ENCODE results near the gene LNX1. TPM values are rescaled to one million over a fixed set of nuclear protein-coding genes. Genes with fewer than 3 reads are reported as not detected.
"Not testable (repeated sequence)": the region's sequence is repeated elsewhere in the genome, so short reads cannot be mapped to it uniquely, and the experiment has no call there.

The LNX1 gene
- total RNA-seq, 1 experiment from 2014 or later: 5.0 TPM

- DNase-seq (ENCODE audit: low read depth): no peak
Observed at GRCh38 chr4:53465281-53465680, 126.0 kb downstream of the LNX1 start.

- DNase-seq (ENCODE audit: low read depth): no peak
Observed at GRCh38 chr4:53463340-53463739, 127.9 kb downstream of the LNX1 start.

DNA sequence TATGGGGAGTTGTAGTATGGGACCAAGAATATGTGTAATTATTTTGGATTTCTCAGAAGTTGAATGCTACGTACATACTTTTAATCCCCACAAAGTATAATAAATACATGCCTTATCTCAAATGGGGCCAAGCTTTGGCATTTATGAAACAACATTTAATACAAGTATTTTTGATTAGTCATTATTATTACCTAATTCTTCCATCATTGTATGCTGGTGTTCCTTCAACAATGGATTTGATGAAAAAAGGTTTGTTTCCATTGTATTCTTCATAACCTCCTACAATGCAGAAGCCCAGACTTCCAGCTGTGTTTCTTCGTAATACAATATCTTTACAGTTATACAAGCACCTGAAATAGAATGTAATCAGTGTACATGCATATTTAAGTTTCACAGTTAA, 130.0 kb downstream of the LNX1 start:
- DNase-seq (ENCODE audit: low read depth): no peak

- DNase-seq (ENCODE audit: low read depth): peak; percentile 27
Observed at GRCh38 chr4:53459548-53459947, 131.7 kb downstream of the LNX1 start.

GRCh38 chr4:53456178-53456577, 135.1 kb downstream of the LNX1 start:
- no peak for DNase-seq (ENCODE audit: low read depth)

DNA sequence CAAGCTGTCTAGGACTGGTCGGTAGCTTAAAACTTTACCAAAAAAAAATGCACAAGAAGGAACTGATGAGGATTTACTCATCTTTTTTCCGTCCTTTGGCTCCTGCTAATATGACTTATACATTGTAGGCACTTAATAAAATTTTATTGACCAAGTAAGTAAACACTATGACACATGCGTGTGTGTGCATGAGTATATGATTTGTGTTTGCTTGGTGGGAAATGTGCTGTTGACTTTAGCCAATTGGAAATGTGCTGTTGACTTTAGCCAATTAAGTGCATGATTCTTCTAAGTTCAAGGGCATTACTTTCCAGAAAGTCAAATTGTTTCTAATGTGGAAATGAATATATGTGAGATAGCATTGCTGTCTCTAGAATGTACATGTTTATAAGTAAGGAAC, 135.5 kb downstream of the LNX1 start:
- DNase-seq (ENCODE audit: low read depth): no peak

DNA sequence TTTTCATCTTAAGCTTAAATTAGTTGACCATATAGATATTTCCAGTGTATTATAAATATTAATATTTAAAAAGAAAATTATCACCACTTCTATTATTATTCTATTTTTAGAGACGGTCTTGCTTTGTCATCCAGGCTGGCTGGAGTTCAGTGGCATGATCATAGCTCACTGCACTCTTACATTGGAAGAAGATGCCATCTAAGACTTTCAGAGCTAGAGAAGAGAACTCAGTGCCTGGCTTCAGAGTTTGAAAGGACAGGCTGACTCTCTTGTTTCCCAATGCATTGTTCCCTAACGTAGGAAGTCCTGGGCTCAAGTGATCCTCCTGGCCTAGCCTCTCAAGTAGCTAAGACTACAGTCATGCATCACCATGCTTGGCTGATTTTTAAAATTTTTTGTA, 137.9 kb downstream of the LNX1 start:
- DNase-seq (ENCODE audit: low read depth): no peak

GRCh38 chr4:53450773-53451172, 140.5 kb downstream of the LNX1 start:
- no peak for DNase-seq (ENCODE audit: low read depth)

DNA sequence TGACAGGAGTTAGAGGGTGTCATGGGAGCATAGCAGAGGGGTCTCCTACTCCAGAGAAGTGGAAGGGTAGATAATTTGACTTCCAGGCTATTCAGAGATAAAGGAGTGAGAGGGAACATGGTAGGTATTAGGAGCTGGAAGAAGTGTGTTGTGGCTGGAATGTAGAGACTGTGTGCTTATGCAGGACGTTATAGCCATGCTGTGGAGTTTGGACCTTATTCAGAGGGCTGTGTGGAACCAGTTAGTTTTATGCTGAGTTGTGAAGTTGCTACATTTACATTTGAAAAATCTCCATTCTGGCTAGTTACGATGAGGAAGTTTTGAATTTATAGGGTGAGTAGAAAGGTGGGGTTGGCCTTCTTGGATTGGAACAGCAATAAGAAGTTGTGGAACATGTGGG, 146.3 kb downstream of the LNX1 start:
- DNase-seq (ENCODE audit: low read depth): no peak

GRCh38 chr4:53441564-53441963, 149.7 kb downstream of the LNX1 start:
- DNase-seq (ENCODE audit: low read depth): no peak

DNA sequence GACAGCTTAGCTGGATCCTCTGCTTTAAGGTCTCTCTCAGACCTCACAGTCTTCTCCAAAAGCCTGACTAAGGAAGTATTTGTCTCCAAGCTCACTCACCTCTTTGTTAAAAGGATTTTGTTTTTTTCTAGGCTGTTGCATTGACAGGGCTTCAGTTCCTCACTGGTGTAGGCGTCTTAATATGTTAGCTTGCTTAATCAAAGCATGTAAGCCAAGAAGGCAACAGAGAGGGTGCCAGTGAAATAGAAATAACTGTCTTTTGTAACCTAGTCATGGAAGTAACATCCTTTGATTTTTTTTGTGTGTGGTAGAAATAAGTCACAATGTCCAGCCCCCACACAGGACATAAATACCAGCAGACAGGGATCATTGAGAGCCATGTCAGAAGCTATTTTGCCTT, 155.0 kb downstream of the LNX1 start:
- no peak for DNase-seq (ENCODE audit: low read depth)

DNA sequence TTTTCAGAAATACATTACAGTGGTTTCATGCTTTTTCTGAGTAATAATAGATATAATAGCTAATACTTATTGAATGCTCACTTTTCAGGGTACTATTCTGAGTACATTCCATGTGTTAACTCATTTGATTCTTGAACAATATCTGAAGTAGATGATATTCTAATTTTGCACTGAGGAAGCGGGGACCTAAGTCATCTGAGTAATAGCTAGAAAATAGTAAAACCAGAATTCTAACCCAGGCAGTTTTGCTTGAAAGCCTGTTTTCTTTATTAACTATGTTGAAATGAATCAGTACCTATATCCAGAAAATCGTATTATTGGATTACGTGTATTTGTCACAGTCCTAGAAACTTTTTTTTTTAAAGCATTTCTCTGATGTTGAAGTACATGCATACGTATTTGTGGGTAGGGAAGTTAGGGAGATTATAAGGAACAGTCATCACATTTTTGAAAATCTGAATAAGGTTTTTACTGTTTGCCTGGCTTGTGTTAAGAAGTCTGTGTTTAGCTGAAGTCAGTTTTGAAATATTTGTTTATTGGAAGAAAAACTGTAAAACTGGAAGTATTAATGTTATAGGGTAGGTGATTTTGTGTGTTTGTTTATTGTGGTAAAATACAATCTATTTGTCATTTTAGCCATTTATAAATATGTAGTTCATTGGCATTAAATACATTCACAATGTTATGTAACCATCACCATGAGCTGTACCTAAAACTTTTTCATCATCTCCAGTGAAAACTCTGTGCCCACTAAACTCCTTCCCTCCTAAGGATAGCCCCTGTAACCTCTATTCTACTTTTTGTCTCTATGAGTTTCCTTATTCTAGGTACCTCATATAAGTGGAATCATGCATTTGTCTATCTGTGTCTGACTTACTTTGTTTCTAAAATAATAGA, 158.5 kb downstream of the LNX1 start:
- DNase-seq (ENCODE audit: low read depth): no peak

DNA sequence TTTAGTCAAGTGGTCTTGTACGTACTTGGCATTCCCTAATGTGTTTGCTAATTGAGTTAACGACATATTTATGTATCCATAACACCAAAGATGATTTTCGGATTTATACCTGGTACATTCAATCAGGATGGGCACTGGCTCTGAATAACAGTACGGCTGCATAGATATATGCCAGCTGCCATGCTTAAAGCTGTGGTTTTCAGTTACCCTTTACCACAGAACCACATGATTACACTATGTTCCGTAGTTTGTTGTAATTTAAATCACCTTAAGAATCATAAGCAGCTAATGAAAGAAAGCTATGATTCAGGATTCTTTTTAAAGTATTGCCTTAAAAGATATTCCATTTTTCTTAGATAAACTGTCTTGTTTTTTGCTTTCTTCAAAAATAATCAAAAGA, 160.2 kb downstream of the LNX1 start:
- DNase-seq (ENCODE audit: low read depth): no peak

DNA sequence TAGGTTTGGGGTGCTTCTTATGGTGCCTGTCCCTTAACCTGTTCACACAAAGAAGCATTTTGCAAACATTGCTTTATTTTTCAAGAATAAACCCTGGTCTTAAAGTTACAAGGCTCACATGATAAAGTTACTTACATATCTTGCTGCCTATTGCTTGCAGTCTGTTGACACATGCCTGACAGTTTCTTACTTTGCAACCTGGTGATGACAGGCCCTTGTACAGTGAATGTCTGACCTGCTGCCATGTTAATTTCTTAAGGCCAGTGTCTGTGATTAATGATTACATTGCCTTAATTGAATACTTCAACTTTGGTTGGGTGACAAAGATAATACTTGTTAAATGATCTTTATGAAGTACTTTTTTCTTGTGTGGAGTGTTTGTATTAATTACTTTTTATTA, 163.9 kb downstream of the LNX1 start:
- DNase-seq (ENCODE audit: low read depth): no peak

- no peak for DNase-seq (ENCODE audit: low read depth)
Observed at GRCh38 chr4:53424280-53424679, 167.0 kb downstream of the LNX1 start.

GRCh38 chr4:53422367-53422766, 168.9 kb downstream of the LNX1 start:
- DNase-seq (ENCODE audit: low read depth): no peak

DNA sequence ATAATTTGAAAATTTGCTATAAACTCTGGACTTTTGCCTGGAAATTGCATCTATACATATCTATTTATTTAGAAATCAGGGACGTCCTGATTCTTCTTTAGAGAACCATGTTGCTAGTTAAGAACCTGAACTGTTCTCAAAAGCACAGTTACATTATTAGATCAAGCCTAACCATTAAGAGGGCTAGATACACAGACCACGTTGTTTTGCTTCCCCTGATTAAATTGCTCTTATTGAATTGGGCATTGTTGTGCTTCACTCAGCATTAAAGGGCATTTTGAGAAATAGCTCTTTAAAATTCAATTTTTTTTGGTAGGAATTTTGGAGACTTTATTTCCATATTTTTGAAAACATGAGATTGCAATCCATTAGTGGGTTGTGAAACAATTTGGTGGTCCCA, 169.5 kb downstream of the LNX1 start:
- no peak for DNase-seq (ENCODE audit: low read depth)

DNA sequence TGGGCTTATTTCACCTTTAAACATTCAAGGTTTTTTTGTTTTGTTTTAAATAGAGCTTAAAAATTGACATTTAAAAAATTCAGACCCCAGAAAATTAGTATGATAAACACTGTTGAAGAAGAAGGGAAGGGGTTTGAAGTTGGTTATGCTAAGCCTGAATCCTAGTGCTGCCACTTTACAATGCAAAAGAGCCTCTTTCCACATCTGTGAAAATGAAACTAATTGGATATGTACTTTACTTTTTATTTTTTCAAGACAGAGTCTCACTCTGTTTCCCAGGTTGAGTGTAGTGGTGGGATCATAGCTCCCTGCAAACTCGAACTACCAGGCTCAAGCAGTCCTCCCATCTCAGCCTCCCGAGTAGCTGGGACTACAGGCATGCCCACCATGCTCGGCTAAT, 172.1 kb downstream of the LNX1 start:
- DNase-seq (ENCODE audit: low read depth): no peak

- not testable (repeated sequence) for DNase-seq (ENCODE audit: low read depth)
Observed at GRCh38 chr4:53409479-53409878, 181.8 kb downstream of the LNX1 start.

Other genes starting within 250 kb of the LNX1 start
- 26.9 and 27.6 TPM in 2 replicates for gene SCFD2, start 225.4 kb downstream of the LNX1 start, total RNA-seq (2014; rRNA removed; shearing (Covaris generic))
- gene FIP1L1, start 213.8 kb downstream of the LNX1 start, total RNA-seq (2014; rRNA removed; shearing (Covaris generic)): 45.8 and 52.7 TPM in 2 replicates

All from RPMI7951 (cell line).